DND-41 (cell line): ENCODE data around the gene DNAAF2.

Experiments
- CTCF ChIP-seq: IDR thresholded peaks from 2 replicates; pipeline ENCODE4 v1.5.1; 2012; ENCODE audit warnings: borderline replicate concordance, low read length, moderate library complexity, mild to moderate bottlenecking; ENCODE audit not compliant: poor library complexity, severe bottlenecking; ENCODE audit errors: extremely low read depth
- EZH2 ChIP-seq: IDR thresholded peaks from 3 replicates; pipeline ENCODE4 v1.6.1; 2012; ENCODE audit warnings: borderline replicate concordance, low read depth, mild to moderate bottlenecking, moderate library complexity, low read length, inconsistent platforms; ENCODE audit not compliant: severe bottlenecking

DNA sequence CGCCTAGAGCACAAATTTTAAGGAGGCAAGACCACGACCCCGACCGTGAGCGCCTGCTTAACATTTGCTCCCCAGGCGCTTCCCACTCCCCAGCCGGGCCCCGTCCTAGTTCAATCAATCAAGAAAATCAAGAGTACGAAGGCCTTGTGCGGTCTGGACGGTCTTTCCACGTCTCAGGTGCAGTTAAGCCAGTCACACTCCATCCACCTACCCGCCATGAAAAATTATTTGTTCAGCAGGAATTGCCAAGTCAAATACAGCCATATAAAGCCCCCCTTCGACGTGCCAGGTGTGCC lies 36.9 kb downstream of the DNAAF2 start:
- TF ChIP-seq CTCF (no peak), EZH2 (no peak)
